ENCODE results near the gene NRN1L. TPM values are rescaled to one million over a fixed set of nuclear protein-coding genes. Genes with fewer than 3 reads are reported as not detected.

The NRN1L gene
- total RNA-seq, 1 donor from 2014 or later: not detected

GRCh38 chr16:67879462-67879861 lies 5.2 kb upstream of the NRN1L start:
- H3K36me3 Mint-ChIP-seq (ENCODE audit: low read depth): peaks cover 76% of the 10 kb centered on the region
- intact Hi-C loops (cut with micrococcal nuclease): no loop called here

GRCh38 chr16:67879936-67880335 lies 4.7 kb upstream of the NRN1L start:
- DNase-seq (ENCODE audit: low spot score): no peak
- no peak overlapping the region for H3K27ac Mint-ChIP-seq
- no peaks in the 10 kb centered on the region for H3K27me3 Mint-ChIP-seq (ENCODE audit: low read depth)
- H3K9me3 Mint-ChIP-seq: no peaks in the 10 kb centered on the region
- intact Hi-C loops (cut with micrococcal nuclease): no loop called here
- H3K4me3 Mint-ChIP-seq (ENCODE audit: low read depth): no peak overlapping the region
- peaks cover 78% of the 10 kb centered on the region for H3K36me3 Mint-ChIP-seq (ENCODE audit: low read depth)
- H3K4me1 Mint-ChIP-seq (ENCODE audit: low read depth): peaks cover 7% of the 10 kb centered on the region

More at GRCh38 chr16:67879462-67879861, 5.2 kb upstream of the NRN1L start:
- DNase-seq (ENCODE audit: low spot score): no peak
- H3K9me3 Mint-ChIP-seq: no peaks in the 10 kb centered on the region
- H3K27me3 Mint-ChIP-seq (ENCODE audit: low read depth): no peaks in the 10 kb centered on the region
- no peak overlapping the region for H3K4me3 Mint-ChIP-seq (ENCODE audit: low read depth)
- no peak overlapping the region for H3K27ac Mint-ChIP-seq
- peaks cover 10% of the 10 kb centered on the region for H3K4me1 Mint-ChIP-seq (ENCODE audit: low read depth)

GRCh38 chr16:67880584-67880983 lies 4.1 kb upstream of the NRN1L start:
- intact Hi-C loops (cut with micrococcal nuclease): no loop called here
- H3K27ac Mint-ChIP-seq: no peak overlapping the region
- no peaks in the 10 kb centered on the region for H3K27me3 Mint-ChIP-seq (ENCODE audit: low read depth)

GRCh38 chr16:67881621-67882161 lies 3.0 kb upstream of the NRN1L start:
- intact Hi-C loops (cut with micrococcal nuclease): no loop called here
- Mint-ChIP-seq H3K9me3 (no peaks in the 10 kb centered on the region), H3K27me3 (ENCODE audit: low read depth) (no peaks in the 10 kb centered on the region), H3K4me1 (ENCODE audit: low read depth) (no peaks in the 10 kb centered on the region), H3K36me3 (ENCODE audit: low read depth) (peaks cover 70% of the 10 kb centered on the region), H3K4me3 (ENCODE audit: low read depth) (no peak overlapping the region), H3K27ac (no peak overlapping the region)
- DNase-seq (ENCODE audit: low spot score): no peak

More at GRCh38 chr16:67880584-67880983, 4.1 kb upstream of the NRN1L start:
- Mint-ChIP-seq H3K9me3 (no peaks in the 10 kb centered on the region), H3K4me3 (ENCODE audit: low read depth) (no peak overlapping the region), H3K36me3 (ENCODE audit: low read depth) (peaks cover 78% of the 10 kb centered on the region), H3K4me1 (ENCODE audit: low read depth) (peaks cover under 1% of the 10 kb centered on the region)
- no peak for DNase-seq (ENCODE audit: low spot score)

- Mint-ChIP-seq H3K36me3 (ENCODE audit: low read depth) (peaks cover 61% of the 10 kb centered on the region), H3K4me3 (ENCODE audit: low read depth) (no peak overlapping the region), H3K27me3 (ENCODE audit: low read depth) (no peaks in the 10 kb centered on the region), H3K4me1 (ENCODE audit: low read depth) (no peaks in the 10 kb centered on the region), H3K9me3 (no peaks in the 10 kb centered on the region), H3K27ac (no peak overlapping the region)
- intact Hi-C loops (cut with micrococcal nuclease): loop anchor here (1.0 kb wide), 2 partner anchors 46 to 158 kb away; no protein-coding TSS in a partner anchor
- DNase-seq (ENCODE audit: low spot score): no peak
Observed at GRCh38 chr16:67882374-67883145, 2.1 kb upstream of the NRN1L start.

- Mint-ChIP-seq H3K4me1 (ENCODE audit: low read depth) (no peaks in the 10 kb centered on the region), H3K36me3 (ENCODE audit: low read depth) (peaks cover 54% of the 10 kb centered on the region), H3K27me3 (ENCODE audit: low read depth) (no peaks in the 10 kb centered on the region), H3K27ac (no peak overlapping the region), H3K4me3 (ENCODE audit: low read depth) (no peak overlapping the region), H3K9me3 (no peaks in the 10 kb centered on the region)
- intact Hi-C loops (cut with micrococcal nuclease): loop anchor here (1.0 kb wide), 2 partner anchors 45 to 157 kb away; no protein-coding TSS in a partner anchor
- no peak for DNase-seq (ENCODE audit: low spot score)
Observed at GRCh38 chr16:67883146-67883871, 1.4 kb upstream of the NRN1L start.

GRCh38 chr16:67883872-67884261 lies 818 bp upstream of the NRN1L start:
- H3K27me3 Mint-ChIP-seq (ENCODE audit: low read depth): no peaks in the 10 kb centered on the region
- intact Hi-C loops (cut with micrococcal nuclease): loop anchor here (1.0 kb wide), 2 partner anchors 44 to 156 kb away; no protein-coding TSS in a partner anchor
- no peaks in the 10 kb centered on the region for H3K4me1 Mint-ChIP-seq (ENCODE audit: low read depth)
- no peak overlapping the region for H3K4me3 Mint-ChIP-seq (ENCODE audit: low read depth)
- peaks cover 48% of the 10 kb centered on the region for H3K36me3 Mint-ChIP-seq (ENCODE audit: low read depth)
- DNase-seq (ENCODE audit: low spot score): peak; percentile 52
- no peaks in the 10 kb centered on the region for H3K9me3 Mint-ChIP-seq
- H3K27ac Mint-ChIP-seq: no peak overlapping the region

- Mint-ChIP-seq H3K4me1 (ENCODE audit: low read depth) (no peaks in the 10 kb centered on the region), H3K9me3 (no peaks in the 10 kb centered on the region), H3K4me3 (ENCODE audit: low read depth) (no peak overlapping the region), H3K36me3 (ENCODE audit: low read depth) (peaks cover 32% of the 10 kb centered on the region), H3K27me3 (ENCODE audit: low read depth) (no peaks in the 10 kb centered on the region), H3K27ac (no peak overlapping the region)
- no peak for DNase-seq (ENCODE audit: low spot score)
- intact Hi-C loops (cut with micrococcal nuclease): no loop called here
Observed at GRCh38 chr16:67885545-67885944, 860 bp downstream of the NRN1L start.

GRCh38 chr16:67885976-67886375 lies 1.3 kb downstream of the NRN1L start:
- no peaks in the 10 kb centered on the region for H3K9me3 Mint-ChIP-seq
- H3K27ac Mint-ChIP-seq: no peak overlapping the region
- H3K36me3 Mint-ChIP-seq (ENCODE audit: low read depth): peaks cover 28% of the 10 kb centered on the region
- no peaks in the 10 kb centered on the region for H3K27me3 Mint-ChIP-seq (ENCODE audit: low read depth)
- H3K4me1 Mint-ChIP-seq (ENCODE audit: low read depth): no peaks in the 10 kb centered on the region
- intact Hi-C loops (cut with micrococcal nuclease): no loop called here
- DNase-seq (ENCODE audit: low spot score): no peak
- H3K4me3 Mint-ChIP-seq (ENCODE audit: low read depth): no peak overlapping the region

GRCh38 chr16:67886387-67886786 lies 1.7 kb downstream of the NRN1L start:
- intact Hi-C loops (cut with micrococcal nuclease): no loop called here
- DNase-seq (ENCODE audit: low spot score): no peak
- H3K4me1 Mint-ChIP-seq (ENCODE audit: low read depth): no peaks in the 10 kb centered on the region
- H3K4me3 Mint-ChIP-seq (ENCODE audit: low read depth): no peak overlapping the region
- no peaks in the 10 kb centered on the region for H3K9me3 Mint-ChIP-seq
- H3K27me3 Mint-ChIP-seq (ENCODE audit: low read depth): no peaks in the 10 kb centered on the region
- H3K36me3 Mint-ChIP-seq (ENCODE audit: low read depth): peaks cover 24% of the 10 kb centered on the region
- H3K27ac Mint-ChIP-seq: peak overlapping the region; percentile 38

GRCh38 chr16:67888331-67888730 lies 3.6 kb downstream of the NRN1L start:
- Mint-ChIP-seq H3K27me3 (ENCODE audit: low read depth) (no peaks in the 10 kb centered on the region), H3K36me3 (ENCODE audit: low read depth) (peaks cover 10% of the 10 kb centered on the region), H3K4me3 (ENCODE audit: low read depth) (no peak overlapping the region), H3K4me1 (ENCODE audit: low read depth) (peaks cover 6% of the 10 kb centered on the region), H3K27ac (no peak overlapping the region), H3K9me3 (no peaks in the 10 kb centered on the region)
- intact Hi-C loops (cut with micrococcal nuclease): no loop called here
- no peak for DNase-seq (ENCODE audit: low spot score)

- intact Hi-C loops (cut with micrococcal nuclease): loop anchor here (2.0 kb wide), 1 partner anchor 42 kb away; no protein-coding TSS in a partner anchor
- DNase-seq (ENCODE audit: low spot score): no peak
- Mint-ChIP-seq H3K4me1 (ENCODE audit: low read depth) (peaks cover 19% of the 10 kb centered on the region), H3K4me3 (ENCODE audit: low read depth) (peak overlapping the region; percentile 84), H3K27ac (peak overlapping the region; percentile 75), H3K9me3 (no peaks in the 10 kb centered on the region), H3K36me3 (ENCODE audit: low read depth) (no peaks in the 10 kb centered on the region), H3K27me3 (ENCODE audit: low read depth) (no peaks in the 10 kb centered on the region)
Observed at GRCh38 chr16:67892375-67892774, 7.7 kb downstream of the NRN1L start.

All from activated T-helper 2 cell treated with anti-CD3 and anti-CD28 coated beads, Interferon-gamma antibody, Interleukin-2, Interleukin-4, amounts not matched to agents 10 μg/mL and 5 μg/mL and 100 μg/mL, durations not matched to agents 14 hours and 24 hours and 36 hours (primary cell).